ACC112 (cell line): ENCODE measurements around the gene IDUA.
"Not testable (repeated sequence)": the region's sequence is repeated elsewhere in the genome, so short reads cannot be mapped to it uniquely, and the experiment has no call there.

Source experiments
- H2AFZ ChIP-seq: fragments of 200-600 bp; sonication (generic); one replicate; pipeline ENCODE4 v1.6.0; 2017; ENCODE audit warnings: antibody characterized with exemption, low read length; ENCODE audit not compliant: unreplicated experiment
- H3K27ac ChIP-seq: fragments of 200-600 bp; sonication (generic); 2 replicates; pipeline ENCODE4 v1.5.1; 2014; ENCODE audit warnings: low read depth, mild to moderate bottlenecking, antibody characterized with exemption, low read length, moderate library complexity
- H3K27me3 ChIP-seq: fragments of 200-600 bp; sonication (generic); 2 replicates; pipeline ENCODE4 v1.6.1; 2014; ENCODE audit warnings: mild to moderate bottlenecking, antibody characterized with exemption, low read length, moderate library complexity, mixed read lengths; ENCODE audit not compliant: insufficient read depth
- H3K36me3 ChIP-seq: fragments of 200-600 bp; sonication (generic); 2 replicates; pipeline ENCODE4 v1.6.1; 2016; ENCODE audit warnings: mild to moderate bottlenecking, antibody characterized with exemption, low read length, moderate library complexity, mixed read lengths; ENCODE audit not compliant: insufficient read depth
- H3K4me1 ChIP-seq: fragments of 200-600 bp; sonication (generic); one replicate; pipeline ENCODE4 v1.6.1; 2016; ENCODE audit warnings: low read length, mixed read lengths; ENCODE audit not compliant: insufficient read depth, unreplicated experiment, control insufficient read depth
- H3K4me3 ChIP-seq: fragments of 200-600 bp; sonication (generic); 2 replicates; pipeline ENCODE4 v1.5.1; 2014; ENCODE audit warnings: mild to moderate bottlenecking, low read depth, low read length
- H3K79me2 ChIP-seq: fragments of 200-600 bp; sonication (generic); one replicate; pipeline ENCODE4 v1.6.0; 2016; ENCODE audit warnings: low read length; ENCODE audit not compliant: control insufficient read depth, unreplicated experiment, insufficient read depth

IDUA gene

GRCh38 chr4:999240-999863 is 12.5 kb downstream of the IDUA start:
- H3K79me2 ChIP-seq, H2AFZ ChIP-seq, H3K4me3 ChIP-seq, H3K36me3 ChIP-seq, H3K4me1 ChIP-seq, H3K27ac ChIP-seq: not testable (repeated sequence)
- H3K27me3 ChIP-seq, result peaks cover 48% of the 10 kb centered on the region

- Histone ChIP-seq H3K36me3 (no peaks in the 10 kb centered on the region), H3K27me3 (peaks cover 48% of the 10 kb centered on the region), H3K4me1 (peaks cover 7% of the 10 kb centered on the region), H3K27ac (no peak overlapping the region), H3K4me3 (no peak overlapping the region), H3K79me2 (no peaks in the 10 kb centered on the region), H2AFZ (no peak overlapping the region)
These were observed 13.1 kb downstream of the IDUA start for GRCh38 chr4:999882-1000425.

- Histone ChIP-seq H2AFZ (no peak overlapping the region), H3K36me3 (no peaks in the 10 kb centered on the region), H3K4me3 (no peak overlapping the region), H3K79me2 (no peaks in the 10 kb centered on the region), H3K4me1 (peaks cover 7% of the 10 kb centered on the region), H3K27me3 (peaks cover 52% of the 10 kb centered on the region), H3K27ac (no peak overlapping the region)
These were observed 13.9 kb downstream of the IDUA start for GRCh38 chr4:1000686-1001260.

GRCh38 chr4:1001561-1002130 is 14.8 kb downstream of the IDUA start:
- Histone ChIP-seq H3K36me3 (no peaks in the 10 kb centered on the region), H3K27me3 (peaks cover 53% of the 10 kb centered on the region), H2AFZ (no peak overlapping the region), H3K27ac (no peak overlapping the region), H3K4me3 (no peak overlapping the region), H3K4me1 (peaks cover 7% of the 10 kb centered on the region), H3K79me2 (no peaks in the 10 kb centered on the region)

GRCh38 chr4:1002131-1002630 is 15.3 kb downstream of the IDUA start:
- peaks cover 7% of the 10 kb centered on the region for H3K4me1 ChIP-seq
- no peaks in the 10 kb centered on the region for H3K79me2 ChIP-seq
- no peak overlapping the region for H3K27ac ChIP-seq
- peaks cover 53% of the 10 kb centered on the region for H3K27me3 ChIP-seq
- H2AFZ ChIP-seq, result no peak overlapping the region
- no peak overlapping the region; the same call in 1 of the 2 replicates for H3K4me3 ChIP-seq
- H3K36me3 ChIP-seq, result no peaks in the 10 kb centered on the region

- Histone ChIP-seq H3K4me3 (no peak overlapping the region; the same call in 1 of the 2 replicates), H3K27ac (no peak overlapping the region), H3K27me3 (peaks cover 51% of the 10 kb centered on the region), H2AFZ (no peak overlapping the region), H3K79me2 (no peaks in the 10 kb centered on the region), H3K36me3 (no peaks in the 10 kb centered on the region), H3K4me1 (peaks cover 4% of the 10 kb centered on the region)
These were observed 15.9 kb downstream of the IDUA start for GRCh38 chr4:1002631-1003251.

GRCh38 chr4:1003271-1004070 is 16.6 kb downstream of the IDUA start:
- peaks cover 51% of the 10 kb centered on the region for H3K27me3 ChIP-seq
- no peaks in the 10 kb centered on the region for H3K36me3 ChIP-seq
- H3K27ac ChIP-seq, result no peak overlapping the region
- no peak overlapping the region for H2AFZ ChIP-seq
- no peak overlapping the region for H3K4me3 ChIP-seq
- H3K79me2 ChIP-seq, result no peaks in the 10 kb centered on the region
- H3K4me1 ChIP-seq, result no peaks in the 10 kb centered on the region

- Histone ChIP-seq H3K27me3 (peaks cover 53% of the 10 kb centered on the region), H2AFZ (no peak overlapping the region)
These were observed 17.2 kb downstream of the IDUA start for GRCh38 chr4:1004071-1004418.

GRCh38 chr4:1004557-1005485 is 18.0 kb downstream of the IDUA start:
- Histone ChIP-seq H3K4me1 (peaks cover under 1% of the 10 kb centered on the region), H3K36me3 (no peaks in the 10 kb centered on the region), H3K79me2 (no peaks in the 10 kb centered on the region), H3K27me3 (peaks cover 56% of the 10 kb centered on the region), H3K4me3 (no peak overlapping the region), H3K27ac (no peak overlapping the region), H2AFZ (no peak overlapping the region)

More at GRCh38 chr4:1004071-1004418, 17.2 kb downstream of the IDUA start:
- no peaks in the 10 kb centered on the region for H3K79me2 ChIP-seq
- H3K4me3 ChIP-seq, result no peak overlapping the region
- no peaks in the 10 kb centered on the region for H3K4me1 ChIP-seq
- no peaks in the 10 kb centered on the region for H3K36me3 ChIP-seq
- no peak overlapping the region for H3K27ac ChIP-seq
